ENCODE data around the gene GPR35.

GPR35 gene

GRCh38 chr2:240601831-240602160 lies 23.5 kb upstream of the GPR35 start:
- no peak for TF ChIP-seq CTCF (IDR thresholded peaks at IDR 0.05; ENCODE audit: insufficient read depth, low read length, poor library complexity, severe bottlenecking)
- DNase-seq (ENCODE audit: extremely low read depth, insufficient read length) = no peak
- H3K4me3 ChIP-seq (replicated peaks; ENCODE audit: low read depth, low read length) = no peak overlapping the region
- peaks cover 16% of the 10 kb centered on the region for H3K36me3 ChIP-seq (ENCODE audit: control insufficient read depth, insufficient read depth, low read length)
- H3K27me3 ChIP-seq (replicated peaks; ENCODE audit: control insufficient read depth, insufficient read depth, low read length) = no peaks in the 10 kb centered on the region

GRCh38 chr2:240602266-240603050 lies 22.8 kb upstream of the GPR35 start:
- H3K27me3 ChIP-seq (replicated peaks; ENCODE audit: control insufficient read depth, insufficient read depth, low read length) = no peaks in the 10 kb centered on the region
- no peak overlapping the region for H3K4me3 ChIP-seq (replicated peaks; ENCODE audit: low read depth, low read length)
- no peak for TF ChIP-seq CTCF (IDR thresholded peaks at IDR 0.05; ENCODE audit: insufficient read depth, low read length, poor library complexity, severe bottlenecking)
- no peak for DNase-seq (ENCODE audit: extremely low read depth, insufficient read length)
- peaks cover 13% of the 10 kb centered on the region for H3K36me3 ChIP-seq (ENCODE audit: control insufficient read depth, insufficient read depth, low read length)

GRCh38 chr2:240603081-240603835 lies 22.0 kb upstream of the GPR35 start:
- TF ChIP-seq CTCF (IDR thresholded peaks at IDR 0.05; ENCODE audit: insufficient read depth, low read length, poor library complexity, severe bottlenecking) = no peak
- H3K27me3 ChIP-seq (replicated peaks; ENCODE audit: control insufficient read depth, insufficient read depth, low read length) = no peaks in the 10 kb centered on the region
- H3K4me3 ChIP-seq (replicated peaks; ENCODE audit: low read depth, low read length) = no peak overlapping the region
- H3K36me3 ChIP-seq (ENCODE audit: control insufficient read depth, insufficient read depth, low read length) = peaks cover 8% of the 10 kb centered on the region
- no peak for DNase-seq (ENCODE audit: extremely low read depth, insufficient read length)

GRCh38 chr2:240603846-240604245 lies 21.4 kb upstream of the GPR35 start:
- H3K4me3 ChIP-seq (replicated peaks; ENCODE audit: low read depth, low read length) = no peak overlapping the region

GRCh38 chr2:240604291-240604938 lies 20.9 kb upstream of the GPR35 start:
- H3K4me3 ChIP-seq (replicated peaks; ENCODE audit: low read depth, low read length) = no peak overlapping the region
- H3K27me3 ChIP-seq (replicated peaks; ENCODE audit: control insufficient read depth, insufficient read depth, low read length) = no peaks in the 10 kb centered on the region
- H3K36me3 ChIP-seq (ENCODE audit: control insufficient read depth, insufficient read depth, low read length) = peaks cover 6% of the 10 kb centered on the region
- peak; percentile 67 for TF ChIP-seq CTCF (IDR thresholded peaks at IDR 0.05; ENCODE audit: insufficient read depth, low read length, poor library complexity, severe bottlenecking)
- no peak for DNase-seq (ENCODE audit: extremely low read depth, insufficient read length)

More at GRCh38 chr2:240603846-240604245, 21.4 kb upstream of the GPR35 start:
- H3K27me3 ChIP-seq (replicated peaks; ENCODE audit: control insufficient read depth, insufficient read depth, low read length) = no peaks in the 10 kb centered on the region
- TF ChIP-seq CTCF (IDR thresholded peaks at IDR 0.05; ENCODE audit: insufficient read depth, low read length, poor library complexity, severe bottlenecking) = no peak
- no peak for DNase-seq (ENCODE audit: extremely low read depth, insufficient read length)
- peaks cover 7% of the 10 kb centered on the region for H3K36me3 ChIP-seq (ENCODE audit: control insufficient read depth, insufficient read depth, low read length)
